ENCODE results near the gene FN1. TPM values are rescaled to one million over a fixed set of nuclear protein-coding genes. Genes with fewer than 3 reads are reported as not detected.

Gene FN1
- total and polyA plus RNA-seq, 2 of the 8 experiments (the other 6 are each of a cell fraction or from before 2014, with no cell fraction given): 42.9 to 109 TPM

DNA sequence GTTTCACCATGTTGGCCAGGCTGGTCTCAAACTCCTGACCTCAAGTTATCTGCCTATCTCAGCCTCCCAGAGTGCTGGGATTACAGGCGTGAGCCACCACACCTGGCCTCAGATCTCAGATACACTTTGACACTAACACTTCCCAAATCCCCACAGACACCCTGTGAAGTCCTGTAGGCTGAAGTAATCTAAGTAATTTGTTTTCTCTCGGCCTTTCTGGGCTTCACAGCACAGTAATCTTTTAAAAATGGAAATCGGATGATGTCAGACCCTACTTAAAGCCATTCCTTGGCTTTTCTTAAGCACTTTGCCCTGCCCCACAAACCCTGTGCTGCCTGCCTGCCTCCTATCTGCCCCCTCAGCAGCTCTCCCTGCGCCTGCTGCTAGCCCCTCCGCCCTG lies 107.8 kb downstream of the FN1 start (continued):
- TF ChIP-seq, protein P1, sequence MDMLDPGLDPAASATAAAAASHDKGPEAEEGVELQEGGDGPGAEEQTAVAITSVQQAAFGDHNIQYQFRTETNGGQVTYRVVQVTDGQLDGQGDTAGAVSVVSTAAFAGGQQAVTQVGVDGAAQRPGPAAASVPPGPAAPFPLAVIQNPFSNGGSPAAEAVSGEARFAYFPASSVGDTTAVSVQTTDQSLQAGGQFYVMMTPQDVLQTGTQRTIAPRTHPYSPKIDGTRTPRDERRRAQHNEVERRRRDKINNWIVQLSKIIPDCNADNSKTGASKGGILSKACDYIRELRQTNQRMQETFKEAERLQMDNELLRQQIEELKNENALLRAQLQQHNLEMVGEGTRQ (IDR thresholded peaks at IDR 0.05; ENCODE audit: low read length): no peak
